ENCODE results near the gene ZNF747. TPM values are rescaled to one million over a fixed set of nuclear protein-coding genes. Genes with fewer than 3 reads are reported as not detected.

Gene ZNF747
- total RNA-seq, 4 donors from 2014 or later = 9.9 to 23.7 (median 19.6) TPM

DNA sequence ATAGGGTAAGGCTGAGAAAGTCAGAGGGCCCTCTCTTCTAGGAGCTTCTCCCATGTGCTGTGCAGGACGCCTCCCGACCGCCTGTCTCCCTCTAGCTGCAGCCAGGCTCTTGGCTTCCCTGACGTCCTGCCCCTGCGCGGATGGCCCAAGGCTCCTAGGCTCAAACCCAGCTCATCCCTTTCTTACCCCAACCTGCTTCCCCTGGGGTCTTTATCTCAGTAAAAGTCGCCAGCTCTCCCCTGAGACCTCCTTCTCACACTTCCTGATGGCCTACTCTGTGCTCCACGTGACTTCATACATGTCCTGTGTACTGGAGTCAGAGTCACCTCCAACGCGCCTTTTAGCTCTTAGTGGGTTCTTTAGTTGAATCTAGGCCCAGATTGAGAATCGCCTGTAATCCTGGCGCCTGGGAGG, 1.1 kb upstream of the ZNF747 start:
- intact Hi-C loops (cut with DNase I; ENCODE audit: low total_unique reads) = no loop called here
- no peak overlapping the region for H3K4me3 ChIP-seq (ENCODE audit: low read depth, poor library complexity, severe bottlenecking)
- peak; percentile 73 to 95 for DNase-seq (ENCODE audit: low spot score in 2 of 2)
- TF ChIP-seq, protein P1, sequence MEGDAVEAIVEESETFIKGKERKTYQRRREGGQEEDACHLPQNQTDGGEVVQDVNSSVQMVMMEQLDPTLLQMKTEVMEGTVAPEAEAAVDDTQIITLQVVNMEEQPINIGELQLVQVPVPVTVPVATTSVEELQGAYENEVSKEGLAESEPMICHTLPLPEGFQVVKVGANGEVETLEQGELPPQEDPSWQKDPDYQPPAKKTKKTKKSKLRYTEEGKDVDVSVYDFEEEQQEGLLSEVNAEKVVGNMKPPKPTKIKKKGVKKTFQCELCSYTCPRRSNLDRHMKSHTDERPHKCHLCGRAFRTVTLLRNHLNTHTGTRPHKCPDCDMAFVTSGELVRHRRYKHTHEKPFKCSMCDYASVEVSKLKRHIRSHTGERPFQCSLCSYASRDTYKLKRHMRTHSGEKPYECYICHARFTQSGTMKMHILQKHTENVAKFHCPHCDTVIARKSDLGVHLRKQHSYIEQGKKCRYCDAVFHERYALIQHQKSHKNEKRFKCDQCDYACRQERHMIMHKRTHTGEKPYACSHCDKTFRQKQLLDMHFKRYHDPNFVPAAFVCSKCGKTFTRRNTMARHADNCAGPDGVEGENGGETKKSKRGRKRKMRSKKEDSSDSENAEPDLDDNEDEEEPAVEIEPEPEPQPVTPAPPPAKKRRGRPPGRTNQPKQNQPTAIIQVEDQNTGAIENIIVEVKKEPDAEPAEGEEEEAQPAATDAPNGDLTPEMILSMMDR (IDR thresholded peaks at IDR 0.05) = no peak
- TF ChIP-seq POLR2A (IDR thresholded peaks at IDR 0.05) = no peak
- WGBS, 2 donors = 24 to 25% methylated on average over 12 of the region's 12 CpGs

DNA sequence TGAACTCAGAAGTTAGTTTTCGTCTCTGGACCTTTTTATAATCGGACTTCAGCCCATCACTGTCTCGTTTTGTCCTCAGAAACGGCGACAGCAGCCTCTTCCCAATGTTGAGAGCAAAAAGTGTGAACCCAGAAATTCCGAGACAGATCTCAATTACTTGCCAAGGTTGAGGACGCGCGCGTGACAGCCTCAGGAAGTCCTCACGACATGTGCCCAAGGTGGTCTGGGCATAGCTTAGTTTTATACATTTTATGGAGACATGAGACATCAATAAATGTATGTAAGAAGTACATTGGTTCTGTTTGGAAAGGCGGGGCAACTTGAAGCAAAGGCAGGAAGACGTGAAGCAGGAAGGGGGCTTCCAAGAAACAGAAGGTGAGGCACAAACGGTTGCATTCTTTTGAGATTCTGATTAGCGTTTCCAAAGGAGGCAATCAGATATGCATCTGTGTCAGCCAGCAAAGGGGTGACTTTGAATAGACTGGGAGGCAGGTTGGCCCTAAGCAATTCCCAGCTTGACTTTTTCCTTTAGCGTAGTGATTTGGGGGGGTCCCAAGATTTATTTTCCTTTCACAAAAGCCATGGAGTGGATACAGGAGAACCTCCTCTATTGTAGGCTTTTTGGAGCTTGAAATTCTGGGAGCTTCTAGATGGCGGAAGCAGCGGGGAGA, 583 bp upstream of the ZNF747 start:
- intact Hi-C loops (cut with DNase I; ENCODE audit: low total_unique reads) = no loop called here
- no peak for TF ChIP-seq POLR2A (IDR thresholded peaks at IDR 0.05)
- TF ChIP-seq, protein P1 (IDR thresholded peaks at IDR 0.05) = no peak
- 2% methylated on average over 18 of the region's 18 CpGs for WGBS, 2 donors

DNA sequence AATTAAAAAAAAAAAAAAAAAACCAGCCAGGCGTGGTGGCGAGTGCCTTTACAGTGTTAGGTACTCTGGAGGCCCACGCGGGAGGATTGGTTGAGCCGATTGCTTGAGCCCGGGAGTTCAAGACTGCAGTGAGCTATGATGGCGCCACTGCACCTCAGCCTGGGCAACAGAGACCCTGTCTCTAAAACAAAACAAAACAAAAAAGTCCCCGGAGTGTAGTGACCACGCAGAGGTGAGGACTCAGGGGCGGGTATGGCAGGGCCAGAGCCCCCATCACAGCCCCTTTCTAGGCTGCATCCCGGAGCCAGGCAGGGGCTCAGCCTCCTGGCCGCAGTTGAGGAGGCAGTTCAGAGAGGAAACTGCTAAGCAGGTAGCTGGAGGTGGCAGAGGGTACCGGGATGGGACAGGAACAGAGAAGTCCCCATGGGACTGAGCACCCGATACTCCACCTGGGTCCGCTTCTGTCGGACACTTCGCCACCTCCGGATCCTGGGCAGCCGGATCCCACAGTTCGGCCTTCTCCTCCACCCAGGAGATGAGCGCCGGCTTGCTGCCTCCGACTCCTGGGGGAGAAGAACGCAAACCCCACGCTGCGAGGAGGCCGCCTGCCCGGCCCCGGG, 800 bp downstream of the ZNF747 start:
- intact Hi-C loops (cut with DNase I; ENCODE audit: low total_unique reads) = no loop called here
- 18 to 19% methylated on average over 19 to 22 of the region's 29 CpGs for WGBS, 2 donors
- TF ChIP-seq POLR2A (IDR thresholded peaks at IDR 0.05) = no peak
- TF ChIP-seq, protein P1 (IDR thresholded peaks at IDR 0.05) = no peak

More for the DNA sequence above, 583 bp upstream of the ZNF747 start:
- no peak for DNase-seq (ENCODE audit: low spot score in 2 of 2)
- H3K4me3 ChIP-seq (ENCODE audit: low read depth, poor library complexity, severe bottlenecking) = peak overlapping the region; percentile 56

DNA sequence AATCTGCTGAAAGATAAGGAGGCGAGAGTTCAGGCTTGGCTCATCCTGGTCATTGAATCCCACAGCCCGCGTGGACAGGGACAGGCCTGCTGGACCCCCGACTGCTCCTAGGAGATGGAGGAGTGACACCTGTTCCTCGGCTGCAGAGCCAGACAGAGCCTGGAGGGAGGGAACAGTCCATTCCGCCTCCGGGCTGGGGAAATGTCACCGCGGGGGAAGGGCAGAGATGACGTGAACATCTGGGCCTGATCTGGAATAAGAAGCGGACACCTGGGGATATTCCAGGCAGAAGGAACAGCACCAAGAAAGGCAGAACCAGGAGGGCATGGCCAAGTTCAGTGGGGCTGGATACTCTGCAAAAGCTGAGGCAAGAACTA, 1.5 kb downstream of the ZNF747 start:
- DNase-seq (ENCODE audit: low spot score in 2 of 2) = no peak
- WGBS, 2 donors = 53 to 66% methylated on average over 11 of the region's 11 CpGs
- intact Hi-C loops (cut with DNase I; ENCODE audit: low total_unique reads) = no loop called here
- no peak overlapping the region for H3K4me3 ChIP-seq (ENCODE audit: low read depth, poor library complexity, severe bottlenecking)
- no peak for TF ChIP-seq POLR2A (IDR thresholded peaks at IDR 0.05)
- TF ChIP-seq, protein P1 (IDR thresholded peaks at IDR 0.05) = no peak

More for the DNA sequence above, 800 bp downstream of the ZNF747 start:
- peak overlapping the region; percentile 56 for H3K4me3 ChIP-seq (ENCODE audit: low read depth, poor library complexity, severe bottlenecking)
- no peak for DNase-seq (ENCODE audit: low spot score in 2 of 2)

DNA sequence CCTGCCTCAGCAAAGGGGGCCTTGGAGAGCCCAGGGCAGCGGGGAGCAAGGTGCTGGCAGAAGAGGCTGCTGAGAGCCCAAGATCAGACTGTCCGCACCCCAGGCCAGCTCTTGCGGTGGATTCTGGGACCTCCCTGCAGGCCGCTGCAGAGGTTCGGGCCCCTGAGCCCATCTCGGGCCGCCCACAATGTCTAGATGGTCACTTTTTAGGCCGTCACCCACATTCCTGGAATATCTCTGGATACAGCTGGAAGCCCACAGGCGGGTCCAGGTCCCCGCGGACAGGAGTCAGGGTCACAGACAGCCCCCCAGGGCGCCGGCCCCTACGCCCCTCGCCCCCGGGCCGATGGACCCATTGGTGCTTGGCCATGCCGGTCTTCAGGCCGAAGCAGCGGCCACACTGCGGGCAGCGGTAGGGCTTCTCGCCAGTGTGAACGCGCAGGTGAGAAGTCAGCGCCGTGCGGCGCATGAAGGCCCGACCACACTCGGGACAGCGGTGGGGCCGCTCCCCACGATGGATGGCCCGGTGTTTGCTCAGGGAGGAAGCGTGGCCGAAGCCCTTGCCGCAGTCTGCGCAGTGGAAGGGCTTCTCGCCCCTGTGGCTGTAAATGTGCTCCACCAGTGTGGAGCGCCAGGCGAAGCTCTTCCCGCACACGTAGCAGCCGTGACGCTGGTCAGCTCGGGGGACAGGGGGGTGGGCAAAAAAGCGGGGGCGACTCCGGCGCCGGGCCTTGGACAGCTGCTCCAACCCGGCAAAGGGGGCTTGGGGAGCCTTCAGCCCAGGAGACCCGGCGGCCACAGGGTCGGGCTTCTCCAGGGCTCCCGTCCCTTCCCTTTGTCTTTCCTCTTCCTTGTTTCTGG, 2.1 kb downstream of the ZNF747 start:
- no peak overlapping the region for H3K4me3 ChIP-seq (ENCODE audit: low read depth, poor library complexity, severe bottlenecking)
- no peak for DNase-seq (ENCODE audit: low spot score in 2 of 2)
- WGBS, 2 donors = 93% methylated on average over 40 to 57 of the region's 57 CpGs
- TF ChIP-seq, protein P1 (IDR thresholded peaks at IDR 0.05) = no peak
- no peak for TF ChIP-seq POLR2A (IDR thresholded peaks at IDR 0.05)
- intact Hi-C loops (cut with DNase I; ENCODE audit: low total_unique reads) = no loop called here

Measured in lower leg skin (tissue), 4 donors.